Neural crest cell (in vitro differentiated cells): ENCODE results near the gene COL19A1. TPM values are rescaled to one million over a fixed set of nuclear protein-coding genes. Genes with fewer than 3 reads are reported as not detected.

Experiments
- DNase-seq: peaks from one replicate; pipeline ENCODE4 v3.0.0; 2021; ENCODE audit warnings: low read depth, mixed read lengths, low spot score
- H3K27ac Mint-ChIP-seq: one replicate; pipeline ENCODE4 v1.8.0; 2021; ENCODE audit warnings: mild to moderate bottlenecking, mixed read lengths; ENCODE audit not compliant: unreplicated experiment
- H3K27me3 Mint-ChIP-seq: 2 replicates; pipeline ENCODE4 v1.8.0; 2021; ENCODE audit warnings: low read depth, mild to moderate bottlenecking, mixed read lengths
- H3K36me3 Mint-ChIP-seq: 2 replicates; pipeline ENCODE4 v1.8.0; 2021; ENCODE audit warnings: low read depth, mild to moderate bottlenecking, mixed read lengths
- H3K4me1 Mint-ChIP-seq: 2 replicates; pipeline ENCODE4 v1.8.0; 2021; ENCODE audit warnings: mixed read lengths
- H3K4me3 Mint-ChIP-seq: one replicate; pipeline ENCODE4 v1.8.0; 2021; ENCODE audit warnings: mild to moderate bottlenecking, mixed read lengths
- H3K9me3 Mint-ChIP-seq: 2 replicates; pipeline ENCODE4 v1.8.0; 2021; ENCODE audit warnings: mixed read lengths
- total RNA-seq: library from RNA; stranded (reverse); gene quantifications from 2 replicates; pipeline ENCODE4 v1.2.1, GENCODE V29; 2021
- TF ChIP-seq, protein P1 (sequence below): fragments of 200-600 bp; sonication (generic); conservative IDR thresholded peaks from 2 replicates; pipeline ENCODE4 v1.5.0; 2021; ENCODE audit warnings: antibody characterized with exemption, mild to moderate bottlenecking

The COL19A1 gene
- total RNA-seq, 1 donor from 2014 or later = 0.09 TPM

DNA sequence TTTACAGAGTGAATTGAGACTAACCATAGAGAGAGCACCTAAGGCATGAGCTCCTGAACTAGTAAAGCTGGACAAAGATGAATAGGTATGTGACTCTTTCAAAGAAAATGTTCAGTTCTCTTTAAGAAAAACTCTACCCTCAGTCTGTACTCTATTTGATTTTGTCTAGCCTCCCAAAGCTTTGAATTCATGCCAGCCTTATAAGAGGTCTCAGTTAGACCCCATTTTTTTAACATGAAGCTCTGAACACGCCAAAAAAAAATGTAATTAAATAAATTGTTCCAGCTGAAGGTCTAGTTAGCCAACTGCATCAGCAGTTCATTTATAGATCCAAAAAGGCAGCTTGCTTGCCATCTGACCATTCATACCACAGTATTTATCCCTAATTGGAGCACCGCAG, 365.0 kb downstream of the COL19A1 start:
- no peak overlapping the region for H3K4me3 Mint-ChIP-seq
- no peak for DNase-seq
- no peaks in the 10 kb centered on the region for H3K9me3 Mint-ChIP-seq
- TF ChIP-seq, protein P1, sequence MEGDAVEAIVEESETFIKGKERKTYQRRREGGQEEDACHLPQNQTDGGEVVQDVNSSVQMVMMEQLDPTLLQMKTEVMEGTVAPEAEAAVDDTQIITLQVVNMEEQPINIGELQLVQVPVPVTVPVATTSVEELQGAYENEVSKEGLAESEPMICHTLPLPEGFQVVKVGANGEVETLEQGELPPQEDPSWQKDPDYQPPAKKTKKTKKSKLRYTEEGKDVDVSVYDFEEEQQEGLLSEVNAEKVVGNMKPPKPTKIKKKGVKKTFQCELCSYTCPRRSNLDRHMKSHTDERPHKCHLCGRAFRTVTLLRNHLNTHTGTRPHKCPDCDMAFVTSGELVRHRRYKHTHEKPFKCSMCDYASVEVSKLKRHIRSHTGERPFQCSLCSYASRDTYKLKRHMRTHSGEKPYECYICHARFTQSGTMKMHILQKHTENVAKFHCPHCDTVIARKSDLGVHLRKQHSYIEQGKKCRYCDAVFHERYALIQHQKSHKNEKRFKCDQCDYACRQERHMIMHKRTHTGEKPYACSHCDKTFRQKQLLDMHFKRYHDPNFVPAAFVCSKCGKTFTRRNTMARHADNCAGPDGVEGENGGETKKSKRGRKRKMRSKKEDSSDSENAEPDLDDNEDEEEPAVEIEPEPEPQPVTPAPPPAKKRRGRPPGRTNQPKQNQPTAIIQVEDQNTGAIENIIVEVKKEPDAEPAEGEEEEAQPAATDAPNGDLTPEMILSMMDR = no peak
- H3K36me3 Mint-ChIP-seq = no peaks in the 10 kb centered on the region
- H3K27ac Mint-ChIP-seq = no peak overlapping the region
- no peaks in the 10 kb centered on the region for H3K27me3 Mint-ChIP-seq
- peaks cover 11% of the 10 kb centered on the region for H3K4me1 Mint-ChIP-seq

DNA sequence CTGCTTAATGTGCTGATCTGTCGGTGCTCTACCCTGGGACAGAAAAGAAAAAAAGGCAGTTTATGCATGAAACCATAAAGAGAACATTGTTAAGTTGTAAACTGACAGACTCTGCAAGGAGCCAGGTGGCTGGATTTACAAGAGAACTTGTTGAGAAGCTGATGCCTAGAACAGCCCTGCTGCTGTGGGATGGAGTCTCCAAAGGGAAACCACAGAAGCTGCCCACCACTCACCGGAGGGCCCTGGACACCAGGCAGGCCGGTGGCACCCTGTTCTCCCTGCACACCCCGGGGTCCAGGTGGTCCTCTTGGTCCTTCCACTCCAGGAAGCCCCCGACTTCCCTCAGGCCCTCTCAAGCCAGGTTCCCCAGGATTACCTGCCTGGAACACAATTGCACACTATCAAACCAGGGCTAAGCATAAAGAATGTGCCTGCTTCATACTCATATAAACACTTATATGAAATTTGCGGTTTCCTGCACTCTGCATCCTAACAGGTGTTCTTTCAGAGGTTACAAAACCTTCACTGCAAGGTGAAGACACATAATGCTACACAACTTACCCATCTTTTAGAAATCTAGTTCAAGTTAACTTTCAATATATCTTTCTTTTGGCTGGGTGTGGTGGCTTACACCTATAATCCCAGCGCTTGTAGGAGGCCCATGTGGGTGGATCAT, 368.3 kb downstream of the COL19A1 start:
- H3K9me3 Mint-ChIP-seq = no peaks in the 10 kb centered on the region
- no peak overlapping the region for H3K4me3 Mint-ChIP-seq
- no peak for DNase-seq
- H3K27me3 Mint-ChIP-seq = no peaks in the 10 kb centered on the region
- no peak overlapping the region for H3K27ac Mint-ChIP-seq
- TF ChIP-seq, protein P1 = no peak
- H3K36me3 Mint-ChIP-seq = peaks cover 5% of the 10 kb centered on the region
- H3K4me1 Mint-ChIP-seq = peaks cover 11% of the 10 kb centered on the region

DNA sequence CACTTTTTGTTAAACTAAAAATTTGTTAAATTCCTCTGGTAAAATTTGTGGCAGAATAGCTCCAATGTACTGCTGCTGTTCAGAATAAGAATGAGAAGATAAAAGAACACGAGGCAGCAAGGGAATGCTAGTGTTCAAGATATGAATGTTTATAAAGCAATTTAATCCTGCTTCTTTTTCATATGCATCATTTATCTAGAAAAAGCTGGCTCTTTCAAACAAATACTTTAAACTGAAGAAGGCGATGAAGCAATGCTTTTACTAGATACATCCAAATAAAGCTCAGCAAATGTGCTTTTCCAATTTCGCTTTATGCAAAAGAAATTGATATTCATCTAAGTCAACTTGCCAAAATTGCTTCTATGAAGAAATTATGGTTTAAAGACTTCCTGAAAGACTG, 370.0 kb downstream of the COL19A1 start:
- no peaks in the 10 kb centered on the region for H3K27me3 Mint-ChIP-seq
- TF ChIP-seq, protein P1 = no peak
- no peak overlapping the region for H3K4me3 Mint-ChIP-seq
- peaks cover 5% of the 10 kb centered on the region for H3K36me3 Mint-ChIP-seq
- H3K9me3 Mint-ChIP-seq = no peaks in the 10 kb centered on the region
- no peak for DNase-seq
- H3K27ac Mint-ChIP-seq = no peak overlapping the region
- peaks cover 5% of the 10 kb centered on the region for H3K4me1 Mint-ChIP-seq

DNA sequence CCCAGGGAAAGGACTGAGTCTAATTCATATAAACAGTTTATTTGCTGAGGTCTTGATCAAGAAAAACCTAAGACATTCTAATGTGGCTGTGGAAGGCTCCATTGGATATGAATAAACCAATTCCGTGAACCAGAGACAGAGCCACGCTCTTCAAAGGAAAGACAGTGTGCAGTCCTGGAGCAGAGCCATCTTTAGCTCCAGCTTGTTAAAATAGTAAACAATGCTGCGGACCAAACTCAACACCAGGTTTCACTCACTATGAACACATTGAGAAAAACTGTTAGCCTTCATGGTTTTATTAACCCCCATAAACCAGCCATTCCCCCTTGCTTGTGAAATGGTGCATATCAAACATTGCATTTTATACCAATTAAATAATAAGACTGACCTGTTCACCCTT, 374.7 kb downstream of the COL19A1 start:
- no peaks in the 10 kb centered on the region for H3K27me3 Mint-ChIP-seq
- H3K36me3 Mint-ChIP-seq = peaks cover 8% of the 10 kb centered on the region
- DNase-seq = no peak
- TF ChIP-seq, protein P1 = no peak
- H3K4me3 Mint-ChIP-seq = no peak overlapping the region
- H3K4me1 Mint-ChIP-seq = peaks cover 11% of the 10 kb centered on the region
- H3K27ac Mint-ChIP-seq = no peak overlapping the region
- H3K9me3 Mint-ChIP-seq = no peaks in the 10 kb centered on the region

DNA sequence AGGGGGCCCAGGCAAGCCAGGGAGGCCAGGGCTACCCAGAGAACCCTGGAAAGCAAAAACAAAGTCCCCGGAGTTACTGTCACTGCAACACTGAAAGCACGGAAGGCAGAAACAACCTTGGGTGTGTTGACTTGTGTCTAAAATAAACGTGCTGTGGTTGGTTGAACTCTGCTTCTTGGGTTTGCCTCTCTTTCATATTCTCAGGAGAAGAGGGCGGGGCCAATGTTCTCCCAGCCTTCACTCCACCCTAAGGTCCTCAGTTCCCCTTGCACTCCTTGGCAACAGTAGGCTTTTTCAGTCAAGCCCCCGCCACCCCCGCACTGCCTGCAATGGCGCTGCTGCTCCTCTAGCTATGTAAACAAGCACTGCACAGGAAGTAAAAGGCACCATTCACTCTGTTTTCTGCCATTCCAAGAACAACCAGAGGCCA, 375.6 kb downstream of the COL19A1 start:
- Mint-ChIP-seq H3K9me3 (no peaks in the 10 kb centered on the region), H3K27me3 (no peaks in the 10 kb centered on the region), H3K4me1 (peaks cover 11% of the 10 kb centered on the region), H3K4me3 (no peak overlapping the region), H3K36me3 (peaks cover 8% of the 10 kb centered on the region), H3K27ac (peak overlapping the region; percentile 57)
- TF ChIP-seq, protein P1 = no peak
- DNase-seq = no peak
